Gastrocnemius medialis (tissue), 4 donors: Measurements from ENCODE around the gene ANKRD16.

Source experiments
- POLR2A ChIP-seq, 2 donors: fragments of 450-650 bp; IDR thresholded peaks; one replicate each; pipeline ENCODE4 v1.6.1; 2017; ENCODE audit warnings: antibody characterized with exemption in 2 of 2, mild to moderate bottlenecking in 2 of 2, moderate library complexity in 2 of 2
- TF ChIP-seq, protein P1 (sequence below), 5 experiments: fragments of 450-650 bp in 3 of 5; fragments of 200-600 bp in 2 of 5; sonication (generic) in 2 of 5; IDR thresholded peaks in 4 of 5; conservative IDR thresholded peaks in 1 of 5; 1 replicate in 4 of 5; 2 replicates in 1 of 5; pipeline ENCODE4 v1.5.1; 2016 to 2019; ENCODE audit warnings: antibody characterized with exemption in 5 of 5, mild to moderate bottlenecking in 3 of 5, moderate library complexity in 3 of 5

DNA sequence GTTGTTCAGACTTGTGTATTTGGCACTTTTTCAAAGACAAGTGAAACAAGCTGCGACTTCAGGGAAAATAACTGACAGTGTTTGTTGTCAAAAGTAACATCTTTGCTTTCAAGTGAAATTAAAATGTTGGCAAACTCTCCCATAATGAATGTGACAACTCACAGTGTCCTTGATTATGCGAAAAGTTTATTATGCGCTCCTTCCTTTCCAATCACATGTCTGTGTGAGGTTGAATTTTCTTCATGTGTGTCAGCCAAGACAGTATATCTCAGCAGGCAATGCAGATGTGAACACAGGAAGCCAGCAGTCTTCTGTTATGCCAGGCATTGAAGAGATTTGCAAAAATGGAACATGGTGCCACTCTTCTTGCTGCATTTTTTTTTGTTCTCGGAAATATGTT is 29.1 kb upstream of the ANKRD16 start:
- TF ChIP-seq, protein P1, sequence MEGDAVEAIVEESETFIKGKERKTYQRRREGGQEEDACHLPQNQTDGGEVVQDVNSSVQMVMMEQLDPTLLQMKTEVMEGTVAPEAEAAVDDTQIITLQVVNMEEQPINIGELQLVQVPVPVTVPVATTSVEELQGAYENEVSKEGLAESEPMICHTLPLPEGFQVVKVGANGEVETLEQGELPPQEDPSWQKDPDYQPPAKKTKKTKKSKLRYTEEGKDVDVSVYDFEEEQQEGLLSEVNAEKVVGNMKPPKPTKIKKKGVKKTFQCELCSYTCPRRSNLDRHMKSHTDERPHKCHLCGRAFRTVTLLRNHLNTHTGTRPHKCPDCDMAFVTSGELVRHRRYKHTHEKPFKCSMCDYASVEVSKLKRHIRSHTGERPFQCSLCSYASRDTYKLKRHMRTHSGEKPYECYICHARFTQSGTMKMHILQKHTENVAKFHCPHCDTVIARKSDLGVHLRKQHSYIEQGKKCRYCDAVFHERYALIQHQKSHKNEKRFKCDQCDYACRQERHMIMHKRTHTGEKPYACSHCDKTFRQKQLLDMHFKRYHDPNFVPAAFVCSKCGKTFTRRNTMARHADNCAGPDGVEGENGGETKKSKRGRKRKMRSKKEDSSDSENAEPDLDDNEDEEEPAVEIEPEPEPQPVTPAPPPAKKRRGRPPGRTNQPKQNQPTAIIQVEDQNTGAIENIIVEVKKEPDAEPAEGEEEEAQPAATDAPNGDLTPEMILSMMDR (IDR thresholded peaks at IDR 0.05 in 4 of 5, conservative IDR thresholded peaks at IDR 0.05 in 1 of 5) = no peak
- no peak for TF ChIP-seq POLR2A (IDR thresholded peaks at IDR 0.05)
